GM06990 (cell line): Measurements from ENCODE around the gene KCMF1.

Experiments
- DNase-seq: peaks from one replicate; pipeline ENCODE4 v3.0.0-alpha.2; 2011; ENCODE audit not compliant: insufficient read length; ENCODE audit errors: extremely low read depth
- H3K27me3 ChIP-seq: replicated peaks from 2 replicates; pipeline ENCODE4 v1.6.0; 2011; ENCODE audit warnings: low read length; ENCODE audit not compliant: control insufficient read depth, insufficient read depth
- H3K36me3 ChIP-seq: 2 replicates; pipeline ENCODE4 v1.5.1; 2011; ENCODE audit warnings: low read length; ENCODE audit not compliant: control insufficient read depth, insufficient read depth
- H3K4me3 ChIP-seq: replicated peaks from 2 replicates; pipeline ENCODE4 v1.5.1; 2011; ENCODE audit warnings: low read depth, mild to moderate bottlenecking, control low read depth, low read length
- TF ChIP-seq, protein P1 (sequence below): IDR thresholded peaks from 2 replicates; pipeline ENCODE4 v1.5.1; 2011; ENCODE audit warnings: low read length, control low read depth, mild to moderate bottlenecking, inconsistent platforms; ENCODE audit not compliant: insufficient read depth, poor library complexity, severe bottlenecking

Gene KCMF1

GRCh38 chr2:85083092-85083491 is 112.1 kb downstream of the KCMF1 start:
- TF ChIP-seq, protein P1, sequence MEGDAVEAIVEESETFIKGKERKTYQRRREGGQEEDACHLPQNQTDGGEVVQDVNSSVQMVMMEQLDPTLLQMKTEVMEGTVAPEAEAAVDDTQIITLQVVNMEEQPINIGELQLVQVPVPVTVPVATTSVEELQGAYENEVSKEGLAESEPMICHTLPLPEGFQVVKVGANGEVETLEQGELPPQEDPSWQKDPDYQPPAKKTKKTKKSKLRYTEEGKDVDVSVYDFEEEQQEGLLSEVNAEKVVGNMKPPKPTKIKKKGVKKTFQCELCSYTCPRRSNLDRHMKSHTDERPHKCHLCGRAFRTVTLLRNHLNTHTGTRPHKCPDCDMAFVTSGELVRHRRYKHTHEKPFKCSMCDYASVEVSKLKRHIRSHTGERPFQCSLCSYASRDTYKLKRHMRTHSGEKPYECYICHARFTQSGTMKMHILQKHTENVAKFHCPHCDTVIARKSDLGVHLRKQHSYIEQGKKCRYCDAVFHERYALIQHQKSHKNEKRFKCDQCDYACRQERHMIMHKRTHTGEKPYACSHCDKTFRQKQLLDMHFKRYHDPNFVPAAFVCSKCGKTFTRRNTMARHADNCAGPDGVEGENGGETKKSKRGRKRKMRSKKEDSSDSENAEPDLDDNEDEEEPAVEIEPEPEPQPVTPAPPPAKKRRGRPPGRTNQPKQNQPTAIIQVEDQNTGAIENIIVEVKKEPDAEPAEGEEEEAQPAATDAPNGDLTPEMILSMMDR: no peak
- no peak overlapping the region for H3K4me3 ChIP-seq
- no peaks in the 10 kb centered on the region for H3K36me3 ChIP-seq
- H3K27me3 ChIP-seq: no peaks in the 10 kb centered on the region; the same call in 1 of the 2 replicates
- DNase-seq: no peak

GRCh38 chr2:85085563-85085962 is 114.6 kb downstream of the KCMF1 start:
- H3K27me3 ChIP-seq: no peaks in the 10 kb centered on the region; the same call in none of the 2 replicates
- no peak overlapping the region for H3K4me3 ChIP-seq
- TF ChIP-seq, protein P1: no peak
- no peak for DNase-seq
- H3K36me3 ChIP-seq: no peaks in the 10 kb centered on the region

DNA sequence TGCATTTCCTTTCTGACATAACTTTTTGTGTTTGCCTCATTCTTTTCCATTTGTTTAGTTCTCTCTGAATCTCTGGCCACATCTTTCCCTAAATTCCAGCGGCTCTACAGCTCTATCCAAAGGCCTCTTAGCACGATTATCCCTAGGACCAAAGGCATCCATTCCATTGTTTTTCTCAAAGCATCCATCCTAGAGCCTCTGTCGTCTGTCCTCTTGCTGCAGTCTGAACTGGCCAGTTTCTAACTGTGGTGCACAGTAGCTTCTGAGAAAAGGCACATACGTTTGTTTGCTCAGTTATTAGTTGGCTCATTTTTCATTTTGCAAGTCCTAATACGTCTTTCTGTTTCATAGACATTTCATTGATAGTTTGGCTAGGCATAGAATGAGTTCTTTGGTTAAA is 116.6 kb downstream of the KCMF1 start:
- DNase-seq: no peak
- Histone ChIP-seq H3K4me3 (no peak overlapping the region), H3K27me3 (no peaks in the 10 kb centered on the region; the same call in none of the 2 replicates), H3K36me3 (no peaks in the 10 kb centered on the region)
- TF ChIP-seq, protein P1: no peak

GRCh38 chr2:85088921-85089320 is 118.0 kb downstream of the KCMF1 start:
- Histone ChIP-seq H3K36me3 (no peaks in the 10 kb centered on the region), H3K4me3 (no peak overlapping the region)
- TF ChIP-seq, protein P1: no peak

GRCh38 chr2:85089585-85089984 is 118.6 kb downstream of the KCMF1 start:
- TF ChIP-seq, protein P1: no peak
- H3K27me3 ChIP-seq: no peaks in the 10 kb centered on the region; the same call in 1 of the 2 replicates
- DNase-seq: no peak
- H3K4me3 ChIP-seq: no peak overlapping the region
- H3K36me3 ChIP-seq: no peaks in the 10 kb centered on the region

More at GRCh38 chr2:85088921-85089320, 118.0 kb downstream of the KCMF1 start:
- no peaks in the 10 kb centered on the region; the same call in 1 of the 2 replicates for H3K27me3 ChIP-seq
- DNase-seq: no peak

DNA sequence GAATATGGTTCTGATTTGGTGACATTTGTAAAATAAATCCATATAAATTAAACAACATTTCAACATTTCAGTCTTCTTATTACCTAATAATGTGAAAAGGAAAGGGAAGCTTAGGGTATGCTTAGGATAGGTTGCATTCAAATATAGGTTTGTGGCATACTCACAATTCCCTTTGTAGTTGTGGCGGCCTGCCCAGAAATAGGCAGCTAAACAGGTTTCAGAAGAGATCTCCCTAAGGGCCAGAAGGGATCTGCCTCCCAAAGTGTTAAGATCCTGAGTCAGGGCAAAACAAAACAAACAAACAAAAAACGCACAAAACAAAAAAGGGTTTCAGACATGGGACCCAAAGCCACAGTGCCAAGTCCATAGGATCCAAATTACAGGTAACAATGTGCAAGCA is 120.9 kb downstream of the KCMF1 start:
- TF ChIP-seq, protein P1: no peak

More for the DNA sequence above, 120.9 kb downstream of the KCMF1 start:
- Histone ChIP-seq H3K27me3 (no peaks in the 10 kb centered on the region; the same call in 1 of the 2 replicates), H3K36me3 (no peaks in the 10 kb centered on the region), H3K4me3 (no peak overlapping the region)
- DNase-seq: no peak
